ENCODE data around the gene PERP. TPM values are rescaled to one million over a fixed set of nuclear protein-coding genes. Genes with fewer than 3 reads are reported as not detected.
"Not testable (repeated sequence)": the region's sequence is repeated elsewhere in the genome, so short reads cannot be mapped to it uniquely, and the experiment has no call there.

PERP gene
- total RNA-seq, 1 donor from 2014 or later: 43.1 TPM

DNA sequence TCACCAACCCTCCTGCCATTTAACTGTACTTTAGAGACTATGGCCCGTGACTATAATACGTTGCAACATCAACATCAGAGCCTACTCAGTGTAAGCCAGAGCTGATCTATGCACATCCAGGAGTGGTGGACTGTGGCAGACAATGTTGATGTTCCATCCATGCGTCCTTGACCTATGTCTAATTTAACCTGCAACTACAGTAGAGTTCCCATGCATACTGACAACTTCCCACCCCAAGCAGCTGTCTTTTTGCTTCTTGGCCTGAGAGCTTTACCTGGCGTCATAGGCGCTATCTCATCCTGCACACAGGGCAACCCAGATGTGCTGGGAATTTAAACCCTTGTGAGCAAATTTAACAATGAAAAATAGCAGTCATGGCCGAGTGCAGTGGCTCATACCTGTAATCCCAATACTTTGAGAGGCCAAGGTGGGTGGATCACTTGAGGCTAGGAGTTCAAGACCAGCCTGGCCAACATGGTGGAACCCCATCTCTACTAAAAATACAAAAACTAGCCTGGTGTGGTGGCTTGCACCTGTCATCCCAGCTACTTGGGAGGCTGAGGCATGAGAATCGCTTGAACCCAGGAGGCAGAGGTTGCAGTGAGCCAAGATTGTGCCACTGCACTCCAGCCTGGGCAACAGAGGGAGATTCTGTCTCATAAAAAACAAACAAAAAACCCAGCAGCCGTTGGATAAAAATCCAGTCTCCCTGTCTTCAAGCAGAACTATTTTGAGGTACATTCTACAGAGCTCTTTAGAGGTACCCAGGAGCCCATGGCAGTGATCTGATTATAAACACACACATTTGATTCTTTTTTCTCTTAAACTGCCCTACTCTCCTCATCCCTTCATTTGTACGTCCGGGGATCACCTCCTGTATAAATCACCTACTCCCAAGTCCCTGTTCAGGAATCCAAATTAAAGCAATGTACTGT is 22.0 kb downstream of the PERP start:
- no peaks in the 10 kb centered on the region for H3K27me3 ChIP-seq (ENCODE audit: insufficient read depth, low read length)
- FAIRE-seq: no peak
- no peaks in the 10 kb centered on the region for H4K20me1 ChIP-seq (ENCODE audit: insufficient read depth, low read length)
- no peak overlapping the region for H3K4me3 ChIP-seq (ENCODE audit: insufficient read depth, low read depth, low read length)
- H3K79me2 ChIP-seq (ENCODE audit: insufficient read depth, low read length): no peaks in the 10 kb centered on the region
- Mint-ChIP-seq H3K9me3 (ENCODE audit: unreplicated experiment) (peaks cover under 1% of the 10 kb centered on the region), H3K4me1 (ENCODE audit: low read depth, unreplicated experiment) (peaks cover 6% of the 10 kb centered on the region), H3K4me3 (ENCODE audit: unreplicated experiment) (no peak overlapping the region), H3K36me3 (ENCODE audit: low read depth, unreplicated experiment) (peaks cover 6% of the 10 kb centered on the region), H3K27ac (ENCODE audit: unreplicated experiment) (no peak overlapping the region), H3K27me3 (ENCODE audit: low read depth, unreplicated experiment) (no peaks in the 10 kb centered on the region)
- H3K9me3 ChIP-seq (ENCODE audit: insufficient read depth, low read depth, low read length): no peaks in the 10 kb centered on the region
- no peak overlapping the region for H3K9ac ChIP-seq (ENCODE audit: low read length)
- no peak for DNase-seq (ENCODE audit: low read depth)
- peaks cover 30% of the 10 kb centered on the region for H3K4me1 ChIP-seq (ENCODE audit: insufficient read depth, low read length)
- TF ChIP-seq, protein P1, sequence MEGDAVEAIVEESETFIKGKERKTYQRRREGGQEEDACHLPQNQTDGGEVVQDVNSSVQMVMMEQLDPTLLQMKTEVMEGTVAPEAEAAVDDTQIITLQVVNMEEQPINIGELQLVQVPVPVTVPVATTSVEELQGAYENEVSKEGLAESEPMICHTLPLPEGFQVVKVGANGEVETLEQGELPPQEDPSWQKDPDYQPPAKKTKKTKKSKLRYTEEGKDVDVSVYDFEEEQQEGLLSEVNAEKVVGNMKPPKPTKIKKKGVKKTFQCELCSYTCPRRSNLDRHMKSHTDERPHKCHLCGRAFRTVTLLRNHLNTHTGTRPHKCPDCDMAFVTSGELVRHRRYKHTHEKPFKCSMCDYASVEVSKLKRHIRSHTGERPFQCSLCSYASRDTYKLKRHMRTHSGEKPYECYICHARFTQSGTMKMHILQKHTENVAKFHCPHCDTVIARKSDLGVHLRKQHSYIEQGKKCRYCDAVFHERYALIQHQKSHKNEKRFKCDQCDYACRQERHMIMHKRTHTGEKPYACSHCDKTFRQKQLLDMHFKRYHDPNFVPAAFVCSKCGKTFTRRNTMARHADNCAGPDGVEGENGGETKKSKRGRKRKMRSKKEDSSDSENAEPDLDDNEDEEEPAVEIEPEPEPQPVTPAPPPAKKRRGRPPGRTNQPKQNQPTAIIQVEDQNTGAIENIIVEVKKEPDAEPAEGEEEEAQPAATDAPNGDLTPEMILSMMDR (IDR thresholded peaks at IDR 0.05; ENCODE audit: insufficient read depth, low read depth, low read length): no peak
- TF ChIP-seq EZH2 (IDR thresholded peaks at IDR 0.05; ENCODE audit: insufficient read depth, low read length): no peak
- no peak overlapping the region for H3K4me2 ChIP-seq (ENCODE audit: low read length)
- H2AFZ ChIP-seq (ENCODE audit: low read depth, low read length): no peak overlapping the region
- H3K27ac ChIP-seq (ENCODE audit: low read depth, low read length): no peak overlapping the region
- no peaks in the 10 kb centered on the region for H3K36me3 ChIP-seq (ENCODE audit: insufficient read depth, low read length)

DNA sequence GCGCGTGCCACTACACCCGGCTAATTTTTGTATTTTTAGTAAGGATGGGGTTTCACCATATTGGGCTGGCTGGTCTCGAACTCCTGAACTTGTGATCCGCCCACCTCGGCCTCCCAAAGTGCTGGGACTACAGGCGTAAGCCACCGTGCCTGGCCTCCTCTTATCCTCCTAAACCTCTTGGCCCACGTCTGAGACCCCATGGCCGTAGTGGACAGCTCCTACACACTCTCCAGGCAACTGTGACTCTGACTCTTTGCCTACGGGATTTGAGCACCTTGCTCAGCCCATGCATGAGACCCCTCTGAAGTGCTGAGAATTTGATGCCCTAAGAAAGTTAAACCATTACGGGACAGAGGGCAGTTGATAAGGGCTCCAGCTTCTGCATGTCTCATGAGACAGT is 25.0 kb downstream of the PERP start:
- H3K27ac Mint-ChIP-seq (ENCODE audit: unreplicated experiment): no peak overlapping the region

DNA sequence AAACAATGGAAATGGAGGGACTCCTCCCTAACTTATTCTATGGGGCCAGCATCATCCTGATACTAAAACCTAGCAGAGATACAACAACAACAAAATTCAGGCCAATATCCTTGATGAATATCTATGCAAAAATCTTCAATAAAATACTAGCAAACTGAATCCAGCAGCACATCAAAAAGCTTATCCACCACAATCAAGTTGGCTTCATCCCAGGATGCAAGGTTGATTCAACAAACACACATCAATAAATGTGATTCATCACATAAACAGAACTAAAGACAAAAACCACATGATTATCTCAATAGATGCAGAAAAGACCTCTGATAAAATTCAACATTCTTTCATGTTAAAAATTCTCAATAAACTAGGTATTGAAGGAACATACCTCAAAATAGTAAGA is 27.7 kb downstream of the PERP start:
- not testable (repeated sequence) for H2AFZ ChIP-seq (ENCODE audit: low read depth, low read length); H3K27ac ChIP-seq (ENCODE audit: low read depth, low read length); H3K9ac ChIP-seq (ENCODE audit: low read length); H4K20me1 ChIP-seq (ENCODE audit: insufficient read depth, low read length); H3K9me3 Mint-ChIP-seq (ENCODE audit: unreplicated experiment); H3K27me3 ChIP-seq (ENCODE audit: insufficient read depth, low read length); H3K4me1 Mint-ChIP-seq (ENCODE audit: low read depth, unreplicated experiment); H3K79me2 ChIP-seq (ENCODE audit: insufficient read depth, low read length); H3K36me3 ChIP-seq (ENCODE audit: insufficient read depth, low read length); H3K36me3 Mint-ChIP-seq (ENCODE audit: low read depth, unreplicated experiment); H3K27me3 Mint-ChIP-seq (ENCODE audit: low read depth, unreplicated experiment); H3K4me2 ChIP-seq (ENCODE audit: low read length); FAIRE-seq; H3K4me3 Mint-ChIP-seq (ENCODE audit: unreplicated experiment); DNase-seq (ENCODE audit: low read depth); H3K27ac Mint-ChIP-seq (ENCODE audit: unreplicated experiment); H3K4me3 ChIP-seq (ENCODE audit: insufficient read depth, low read depth, low read length); H3K4me1 ChIP-seq (ENCODE audit: insufficient read depth, low read length); H3K9me3 ChIP-seq (ENCODE audit: insufficient read depth, low read depth, low read length)

More for the DNA sequence above, 25.0 kb downstream of the PERP start:
- Mint-ChIP-seq H3K36me3 (ENCODE audit: low read depth, unreplicated experiment) (no peaks in the 10 kb centered on the region), H3K27me3 (ENCODE audit: low read depth, unreplicated experiment) (no peaks in the 10 kb centered on the region), H3K9me3 (ENCODE audit: unreplicated experiment) (peaks cover 6% of the 10 kb centered on the region), H3K4me1 (ENCODE audit: low read depth, unreplicated experiment) (peaks cover 4% of the 10 kb centered on the region), H3K4me3 (ENCODE audit: unreplicated experiment) (no peak overlapping the region)
- DNase-seq (ENCODE audit: low read depth): no peak
- Histone ChIP-seq H4K20me1 (ENCODE audit: insufficient read depth, low read length) (no peaks in the 10 kb centered on the region), H3K27ac (ENCODE audit: low read depth, low read length) (no peak overlapping the region), H2AFZ (ENCODE audit: low read depth, low read length) (no peak overlapping the region), H3K9me3 (ENCODE audit: insufficient read depth, low read depth, low read length) (no peaks in the 10 kb centered on the region), H3K79me2 (ENCODE audit: insufficient read depth, low read length) (no peaks in the 10 kb centered on the region), H3K4me1 (ENCODE audit: insufficient read depth, low read length) (peaks cover 10% of the 10 kb centered on the region), H3K4me2 (ENCODE audit: low read length) (no peak overlapping the region), H3K9ac (ENCODE audit: low read length) (no peak overlapping the region), H3K27me3 (ENCODE audit: insufficient read depth, low read length) (no peaks in the 10 kb centered on the region), H3K36me3 (ENCODE audit: insufficient read depth, low read length) (no peaks in the 10 kb centered on the region), H3K4me3 (ENCODE audit: insufficient read depth, low read depth, low read length) (no peak overlapping the region)
- no peak for FAIRE-seq
- TF ChIP-seq, protein P1 (IDR thresholded peaks at IDR 0.05; ENCODE audit: insufficient read depth, low read depth, low read length): no peak
- no peak for TF ChIP-seq EZH2 (IDR thresholded peaks at IDR 0.05; ENCODE audit: insufficient read depth, low read length)
